Germinal center (tissue), 1 donor: ENCODE measurements around the gene ALG8.

Source experiments
- DNase-seq: peaks from one replicate; pipeline ENCODE4 v3.0.0; 2012; ENCODE audit warnings: mixed read lengths, low spot score

The ALG8 gene

GRCh38 chr11:78160557-78160956 lies 21.1 kb upstream of the ALG8 start:
- no peak for DNase-seq

- DNase-seq = no peak
Measured at GRCh38 chr11:78158987-78159652, 19.7 kb upstream of the ALG8 start.

- DNase-seq = no peak
Measured at GRCh38 chr11:78156127-78156844, 16.9 kb upstream of the ALG8 start.

GRCh38 chr11:78151804-78152203 lies 12.4 kb upstream of the ALG8 start:
- DNase-seq = no peak

- no peak for DNase-seq
Measured at GRCh38 chr11:78150754-78151153, 11.3 kb upstream of the ALG8 start.

GRCh38 chr11:78150346-78150745 lies 10.9 kb upstream of the ALG8 start:
- no peak for DNase-seq

- no peak for DNase-seq
Measured at GRCh38 chr11:78149646-78150045, 10.2 kb upstream of the ALG8 start.

- DNase-seq = no peak
Measured at GRCh38 chr11:78147807-78148206, 8.4 kb upstream of the ALG8 start.

GRCh38 chr11:78145511-78146025 lies 6.1 kb upstream of the ALG8 start:
- DNase-seq = no peak

- no peak for DNase-seq
Measured at GRCh38 chr11:78140392-78141077, 1.1 kb upstream of the ALG8 start.

GRCh38 chr11:78138694-78139421 lies 568 bp downstream of the ALG8 start:
- DNase-seq = peak; percentile 54

- no peak for DNase-seq
Measured at GRCh38 chr11:78138291-78138690, 1.1 kb downstream of the ALG8 start.

GRCh38 chr11:78132475-78132874 lies 7.0 kb downstream of the ALG8 start:
- DNase-seq = no peak

- no peak for DNase-seq
Measured at GRCh38 chr11:78131956-78132355, 7.5 kb downstream of the ALG8 start.

GRCh38 chr11:78127403-78127802 lies 12.0 kb downstream of the ALG8 start:
- no peak for DNase-seq

- no peak for DNase-seq
Measured at GRCh38 chr11:78112582-78113275, 26.7 kb downstream of the ALG8 start.

GRCh38 chr11:78111298-78111697 lies 28.1 kb downstream of the ALG8 start:
- DNase-seq = no peak

GRCh38 chr11:78110830-78111229 lies 28.6 kb downstream of the ALG8 start:
- no peak for DNase-seq

GRCh38 chr11:78110351-78110750 lies 29.1 kb downstream of the ALG8 start:
- DNase-seq = no peak

GRCh38 chr11:78109081-78110015 lies 30.1 kb downstream of the ALG8 start:
- no peak for DNase-seq
